ENCODE data around the gene DSTN.

GRCh38 chr20:17636523-17637412 lies 66.9 kb downstream of the DSTN start:
- TF ChIP-seq CTCF (IDR thresholded peaks at IDR 0.05 in 2 of 3, conservative IDR thresholded peaks at IDR 0.05 in 1 of 3; ENCODE audit: borderline replicate concordance in 1 of 3, insufficient read depth in 1 of 3, low read depth in 2 of 3, low read length in 2 of 3) (no peak), JUND (IDR thresholded peaks at IDR 0.05) (no peak), TCF7L2 (IDR thresholded peaks at IDR 0.05; ENCODE audit: borderline replicate concordance, extremely low read depth, insufficient read depth, insufficient read length) (no peak), REST (IDR thresholded peaks at IDR 0.05; ENCODE audit: low read depth) (no peak), ATF3 (IDR thresholded peaks at IDR 0.05) (no peak), YY1 (IDR thresholded peaks at IDR 0.05; ENCODE audit: extremely low read depth, insufficient replicate concordance, low read depth, low read length) (no peak), POLR2AphosphoS5 (IDR thresholded peaks at IDR 0.05; ENCODE audit: low read depth, low read length) (no peak), EZH2phosphoT487 (IDR thresholded peaks at IDR 0.05; ENCODE audit: borderline replicate concordance) (no peak), POLR2A (IDR thresholded peaks at IDR 0.05; ENCODE audit: borderline replicate concordance, extremely low read depth, insufficient read depth, insufficient read length) (no peak)
